H9 (cell line): ENCODE results near the gene MYBPHL. TPM values are rescaled to one million over a fixed set of nuclear protein-coding genes. Genes with fewer than 3 reads are reported as not detected.
A peak's percentile ranks its signal among the peaks of the same experiment; 100 is the strongest.

ENCODE experiments used
- DNase-seq: peaks from one replicate; pipeline ENCODE4 v3.0.0-alpha.2; 2017
- H2AFZ ChIP-seq: one replicate; pipeline ENCODE4 v1.6.1; 2013; ENCODE audit warnings: mild to moderate bottlenecking, low read length, control low read depth, moderate library complexity
- H2AK5ac ChIP-seq: 2 replicates; pipeline ENCODE4 v1.6.1; 2013; ENCODE audit warnings: low read length, control low read depth, mixed read lengths; ENCODE audit not compliant: insufficient read length
- H2BK120ac ChIP-seq: one replicate; pipeline ENCODE4 v1.6.1; 2013; ENCODE audit warnings: low read depth, mild to moderate bottlenecking, low read length, control low read depth, inconsistent platforms; ENCODE audit not compliant: poor library complexity, severe bottlenecking
- H2BK12ac ChIP-seq: 2 replicates; pipeline ENCODE4 v1.6.1; 2013; ENCODE audit warnings: low read length, control low read depth, mixed read lengths, low read depth; ENCODE audit not compliant: insufficient read length
- H2BK15ac ChIP-seq: 2 replicates; pipeline ENCODE4 v1.6.1; 2013; ENCODE audit warnings: low read depth, low read length, control low read depth
- H2BK20ac ChIP-seq: one replicate; pipeline ENCODE4 v1.6.1; 2013; ENCODE audit warnings: low read depth, mild to moderate bottlenecking, low read length, control low read depth, inconsistent platforms; ENCODE audit not compliant: poor library complexity, severe bottlenecking
- H2BK5ac ChIP-seq: 2 replicates; pipeline ENCODE4 v1.6.1; 2013; ENCODE audit warnings: low read length, control low read depth, mixed read lengths; ENCODE audit not compliant: insufficient read length
- H3K14ac ChIP-seq: 2 replicates; pipeline ENCODE4 v1.6.1; 2013; ENCODE audit warnings: low read length, control low read depth; ENCODE audit not compliant: insufficient read depth
- H3K18ac ChIP-seq: 2 replicates; pipeline ENCODE4 v1.6.1; 2013; ENCODE audit warnings: low read depth, mild to moderate bottlenecking, mixed read lengths, low read length, control low read depth; ENCODE audit not compliant: insufficient read length
- H3K23ac ChIP-seq: 2 replicates; pipeline ENCODE4 v1.6.1; 2013; ENCODE audit warnings: low read length, control low read depth, mixed read lengths, low read depth; ENCODE audit not compliant: insufficient read length
- H3K23me2 ChIP-seq: 2 replicates; pipeline ENCODE4 v1.6.1; 2013; ENCODE audit warnings: low read depth, mild to moderate bottlenecking, mixed read lengths, low read length, control low read depth; ENCODE audit not compliant: insufficient read length, poor library complexity, severe bottlenecking
- H3K27ac ChIP-seq: 2 replicates; pipeline ENCODE4 v1.5.1; 2013; ENCODE audit warnings: low read length, control low read depth, mixed read lengths, low read depth; ENCODE audit not compliant: insufficient read length
- H3K27me3 ChIP-seq: 2 replicates; pipeline ENCODE4 v1.6.1; 2013; ENCODE audit warnings: low read length, control low read depth, inconsistent platforms; ENCODE audit not compliant: insufficient read depth
- H3K4ac ChIP-seq: 2 replicates; pipeline ENCODE4 v1.6.1; 2013; ENCODE audit warnings: low read depth, mild to moderate bottlenecking, control low read depth, inconsistent platforms, low read length, moderate library complexity
- H3K4me1 ChIP-seq: 2 replicates; pipeline ENCODE4 v1.6.1; 2013; ENCODE audit warnings: low read length, control low read depth, inconsistent platforms; ENCODE audit not compliant: insufficient read depth
- H3K4me2 ChIP-seq: 2 replicates; pipeline ENCODE4 v1.6.1; 2013; ENCODE audit warnings: low read length, control low read depth, mixed read lengths; ENCODE audit not compliant: insufficient read length, insufficient read depth
- H3K56ac ChIP-seq: 2 replicates; pipeline ENCODE4 v1.6.1; 2013; ENCODE audit warnings: low read depth, mild to moderate bottlenecking, mixed read lengths, low read length, control low read depth; ENCODE audit not compliant: insufficient read length
- H3K79me1 ChIP-seq: 2 replicates; pipeline ENCODE4 v1.6.1; 2013; ENCODE audit warnings: low read depth, mild to moderate bottlenecking, moderate library complexity, low read length, control low read depth, inconsistent platforms; ENCODE audit not compliant: insufficient read depth, poor library complexity, severe bottlenecking
- H3K79me2 ChIP-seq: 2 replicates; pipeline ENCODE4 v1.6.1; 2013; ENCODE audit warnings: low read length, control low read depth, inconsistent platforms; ENCODE audit not compliant: insufficient read depth
- H3K9ac ChIP-seq: 2 replicates; pipeline ENCODE4 v1.6.1; 2013; ENCODE audit warnings: low read length, control low read depth, mixed read lengths; ENCODE audit not compliant: insufficient read length; ENCODE audit errors: extremely low read depth
- H3K9me3 ChIP-seq: one replicate; pipeline ENCODE4 v1.6.1; 2013; ENCODE audit warnings: low read depth, low read length, inconsistent platforms; ENCODE audit not compliant: control insufficient read depth
- H3T11ph ChIP-seq: one replicate; pipeline ENCODE4 v1.6.1; 2013; ENCODE audit warnings: mild to moderate bottlenecking, low read length, control low read depth, inconsistent platforms
- H4K20me1 ChIP-seq: one replicate; pipeline ENCODE4 v1.6.1; 2013; ENCODE audit not compliant: control insufficient read depth, insufficient read length, insufficient read depth
- H4K5ac ChIP-seq: 2 replicates; pipeline ENCODE4 v1.6.1; 2013; ENCODE audit warnings: low read depth, mild to moderate bottlenecking, mixed read lengths, low read length, control low read depth; ENCODE audit not compliant: insufficient read length
- H4K8ac ChIP-seq: replicated peaks from 2 replicates; pipeline ENCODE4 v1.6.1; 2013; ENCODE audit warnings: low read length, control low read depth, mixed read lengths, low read depth; ENCODE audit not compliant: insufficient read length
- H4K91ac ChIP-seq: 2 replicates; pipeline ENCODE4 v1.6.1; 2013; ENCODE audit warnings: low read depth, mild to moderate bottlenecking, moderate library complexity, mixed read lengths, low read length, control low read depth; ENCODE audit not compliant: insufficient read length
- H3K27ac Mint-ChIP-seq, 3 experiments: 2 replicates in 2 of 3; 3 replicates in 1 of 3; pipeline ENCODE4 v1.8.0; 2020 to 2021; ENCODE audit warnings: mixed read lengths in 3 of 3, mild to moderate bottlenecking in 1 of 3, moderate library complexity in 1 of 3
- H3K27me3 Mint-ChIP-seq: 2 replicates; pipeline ENCODE4 v1.8.0; 2021; ENCODE audit warnings: low read depth, mild to moderate bottlenecking, moderate library complexity, mixed read lengths
- H3K36me3 Mint-ChIP-seq, 3 experiments: 2 replicates in 2 of 3; 3 replicates in 1 of 3; pipeline ENCODE4 v1.8.0; 2020 to 2021; ENCODE audit warnings: low read depth in 3 of 3, mixed read lengths in 3 of 3; ENCODE audit not compliant: insufficient read depth in 1 of 3
- H3K4me1 Mint-ChIP-seq, 2 experiments: 2 replicates each; pipeline ENCODE4 v1.8.0; 2020; ENCODE audit warnings: mixed read lengths in 2 of 2
- H3K4me3 Mint-ChIP-seq, 2 experiments: 2 replicates in 1 of 2; 3 replicates in 1 of 2; pipeline ENCODE4 v1.8.0; 2020 to 2021; ENCODE audit warnings: mild to moderate bottlenecking in 2 of 2, mixed read lengths in 2 of 2, moderate library complexity in 1 of 2
- H3K9me3 Mint-ChIP-seq, 2 experiments: 2 replicates in 1 of 2; 3 replicates in 1 of 2; pipeline ENCODE4 v1.8.0; 2020; ENCODE audit warnings: mild to moderate bottlenecking in 2 of 2, mixed read lengths in 2 of 2, moderate library complexity in 1 of 2
- WGBS: extraction: QIAGEN DNeasy Blood & Tissue Kit; methylation state at CpG from one replicate; pipeline ENCODE4 v1.1.7; 2013; ENCODE audit warnings: missing lambda C conversion rate, low lambda C conversion rate, mixed read lengths; ENCODE audit not compliant: insufficient read length; ENCODE audit errors: extremely low coverage; 5-methylcytosine and 5-hydroxymethylcytosine counted together
- long read RNA-seq: library from polyadenylated mRNA; unstranded; transcript quantifications from one replicate; pipeline ENCODE4 v2.0.0, GENCODE V29; 2020
- total RNA-seq: library from RNA; stranded (reverse); gene quantifications from 2 replicates; pipeline ENCODE4 v1.2.1, GENCODE V29; 2021
- TF ChIP-seq, protein P1 (sequence below): fragments of 200-600 bp; sonication (generic); conservative IDR thresholded peaks from 3 replicates; pipeline ENCODE4 v1.8.0; 2021; ENCODE audit warnings: antibody characterized with exemption, mild to moderate bottlenecking

Gene MYBPHL, protein sequence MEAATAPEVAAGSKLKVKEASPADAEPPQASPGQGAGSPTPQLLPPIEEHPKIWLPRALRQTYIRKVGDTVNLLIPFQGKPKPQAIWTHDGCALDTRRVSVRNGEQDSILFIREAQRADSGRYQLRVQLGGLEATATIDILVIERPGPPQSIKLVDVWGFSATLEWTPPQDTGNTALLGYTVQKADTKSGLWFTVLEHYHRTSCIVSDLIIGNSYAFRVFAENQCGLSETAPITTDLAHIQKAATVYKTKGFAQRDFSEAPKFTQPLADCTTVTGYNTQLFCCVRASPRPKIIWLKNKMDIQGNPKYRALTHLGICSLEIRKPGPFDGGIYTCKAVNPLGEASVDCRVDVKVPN
- total RNA-seq = 0.59 and 1.1 TPM in 2 replicates
- long read RNA-seq = 0 reads

DNA sequence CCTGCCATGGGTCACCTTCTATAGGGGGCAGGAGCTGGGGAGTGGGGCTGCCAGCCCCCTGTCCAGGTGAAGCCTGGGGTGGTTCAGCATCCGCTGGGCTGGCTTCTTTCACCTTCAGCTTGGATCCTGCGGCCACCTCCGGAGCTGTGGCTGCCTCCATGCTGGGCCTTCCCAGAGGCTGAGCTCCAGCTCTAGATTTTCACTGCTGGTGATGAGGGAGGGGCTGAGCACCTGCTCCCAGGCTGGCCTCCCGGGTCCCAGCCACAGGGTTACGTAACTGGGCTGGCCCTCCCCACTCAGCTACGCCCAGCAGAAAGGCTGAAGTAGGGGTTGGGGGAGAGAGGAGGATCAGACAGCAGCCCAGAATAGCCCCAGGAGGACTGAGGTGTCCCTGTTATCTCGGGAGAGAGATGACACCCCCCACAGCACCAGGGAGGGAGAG is at the start of gene MYBPHL:
TSS of gene MYBPHL (minus strand) at position 180 of the 442 bp plus-strand sequence. CDS start at position 160, 20 bp downstream.
- Mint-ChIP-seq H3K9me3 (no peaks in the 10 kb centered on the region), H3K36me3 (peaks cover 0 to 3% (median 0%) of the 10 kb centered on the region in 3 experiments; a peak in 1 of 7 replicates), H3K27me3 (no peaks in the 10 kb centered on the region), H3K4me1 (peaks cover 20% of the 10 kb centered on the region in 2 experiments), H3K4me3 (no peak within 1 kb of the TSS), H3K27ac (peak within 1 kb of the TSS; percentile 31 to 83 (median 46); a peak in 2 of 7 replicates)
- Histone ChIP-seq H2BK15ac (no peak within 1 kb of the TSS), H3K23me2 (no peaks in the 10 kb centered on the region), H3K9me3 (no peaks in the 10 kb centered on the region), H3K18ac (no peak within 1 kb of the TSS), H3K79me2 (no peaks in the 10 kb centered on the region), H3K14ac (no peak within 1 kb of the TSS; the same call in 1 of the 2 replicates), H3K27me3 (no peaks in the 10 kb centered on the region), H4K5ac (no peak within 1 kb of the TSS), H3T11ph (no peak within 1 kb of the TSS), H2BK12ac (no peak within 1 kb of the TSS), H3K4me1 (no peaks in the 10 kb centered on the region; the same call in 1 of the 2 replicates), H2AFZ (no peak within 1 kb of the TSS), H3K27ac (no peak within 1 kb of the TSS), H4K8ac (no peak within 1 kb of the TSS), H4K91ac (no peak within 1 kb of the TSS), H3K4ac (no peak within 1 kb of the TSS), H3K56ac (no peak within 1 kb of the TSS), H3K79me1 (no peaks in the 10 kb centered on the region), H4K20me1 (no peaks in the 10 kb centered on the region), H3K4me2 (no peak within 1 kb of the TSS), H3K9ac (no peak within 1 kb of the TSS), H2BK5ac (no peak within 1 kb of the TSS), H3K23ac (no peak within 1 kb of the TSS), H2AK5ac (no peak within 1 kb of the TSS), H2BK120ac (no peak within 1 kb of the TSS), H2BK20ac (no peak within 1 kb of the TSS)
- TF ChIP-seq, protein P1, sequence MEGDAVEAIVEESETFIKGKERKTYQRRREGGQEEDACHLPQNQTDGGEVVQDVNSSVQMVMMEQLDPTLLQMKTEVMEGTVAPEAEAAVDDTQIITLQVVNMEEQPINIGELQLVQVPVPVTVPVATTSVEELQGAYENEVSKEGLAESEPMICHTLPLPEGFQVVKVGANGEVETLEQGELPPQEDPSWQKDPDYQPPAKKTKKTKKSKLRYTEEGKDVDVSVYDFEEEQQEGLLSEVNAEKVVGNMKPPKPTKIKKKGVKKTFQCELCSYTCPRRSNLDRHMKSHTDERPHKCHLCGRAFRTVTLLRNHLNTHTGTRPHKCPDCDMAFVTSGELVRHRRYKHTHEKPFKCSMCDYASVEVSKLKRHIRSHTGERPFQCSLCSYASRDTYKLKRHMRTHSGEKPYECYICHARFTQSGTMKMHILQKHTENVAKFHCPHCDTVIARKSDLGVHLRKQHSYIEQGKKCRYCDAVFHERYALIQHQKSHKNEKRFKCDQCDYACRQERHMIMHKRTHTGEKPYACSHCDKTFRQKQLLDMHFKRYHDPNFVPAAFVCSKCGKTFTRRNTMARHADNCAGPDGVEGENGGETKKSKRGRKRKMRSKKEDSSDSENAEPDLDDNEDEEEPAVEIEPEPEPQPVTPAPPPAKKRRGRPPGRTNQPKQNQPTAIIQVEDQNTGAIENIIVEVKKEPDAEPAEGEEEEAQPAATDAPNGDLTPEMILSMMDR = no peak
- no peak for DNase-seq
- no CpG with 5 or more reads among the region's 7 CpGs for WGBS
